GM12872 (cell line): ENCODE measurements around the gene AKT2.
A peak's percentile ranks its signal among the peaks of the same experiment; 100 is the strongest.

ENCODE experiments used
- CTCF ChIP-seq: IDR thresholded peaks from 3 replicates; pipeline ENCODE4 v1.5.1; 2011; ENCODE audit warnings: low read depth, mild to moderate bottlenecking, low read length, moderate library complexity; ENCODE audit not compliant: insufficient read depth

The AKT2 gene

GRCh38 chr19:40236026-40236355 lies 49.2 kb downstream of the AKT2 start:
- TF ChIP-seq CTCF, result no peak

- TF ChIP-seq CTCF, result peak; percentile 31; the same call in 1 of the 3 replicates
Observed at GRCh38 chr19:40235238-40236025, 49.7 kb downstream of the AKT2 start.

- TF ChIP-seq CTCF, result no peak
Observed at GRCh38 chr19:40234429-40235237, 50.5 kb downstream of the AKT2 start.

GRCh38 chr19:40233811-40234389 lies 51.2 kb downstream of the AKT2 start:
- no peak for TF ChIP-seq CTCF

GRCh38 chr19:40232949-40233810 lies 52.0 kb downstream of the AKT2 start:
- no peak for TF ChIP-seq CTCF

GRCh38 chr19:40232479-40232878 lies 52.7 kb downstream of the AKT2 start:
- no peak for TF ChIP-seq CTCF
